Lung (tissue), 12 donors: ENCODE data around the gene PIH1D1. TPM values are rescaled to one million over a fixed set of nuclear protein-coding genes. Genes with fewer than 3 reads are reported as not detected.

Source experiments
- ATAC-seq: fragments of 200-7000 bp; cut with Tn5 transposase; one replicate; pipeline ENCODE4 v1.9.1; 2020; ENCODE audit warnings: moderate number of reproducible peaks; ENCODE audit not compliant: insufficient read depth, low FRiP score
- DNase-seq, 3 donors: peaks; one replicate each; pipeline ENCODE4 v3.0.0-alpha.2; 2013 to 2017
- H3K27ac ChIP-seq, 2 donors: one replicate each; pipeline ENCODE4 v1.5.1; 2013; ENCODE audit warnings: mild to moderate bottlenecking in 2 of 2, moderate library complexity in 2 of 2, control low read depth in 1 of 2, inconsistent platforms in 1 of 2, low read depth in 1 of 2, low read length in 1 of 2
- H3K27me3 ChIP-seq, 3 donors: one replicate each; pipeline ENCODE4 v1.5.1; 2013; ENCODE audit warnings: low read length in 2 of 3; ENCODE audit not compliant: control insufficient read depth in 3 of 3, insufficient read depth in 3 of 3
- H3K36me3 ChIP-seq, 4 donors: one replicate each; pipeline ENCODE4 v1.5.1; 2013; ENCODE audit warnings: low read length in 4 of 4, mild to moderate bottlenecking in 1 of 4, moderate library complexity in 1 of 4; ENCODE audit not compliant: control insufficient read depth in 4 of 4, insufficient read depth in 4 of 4
- H3K4me1 ChIP-seq, 5 donors: one replicate each; pipeline ENCODE4 v1.5.1; 2013; ENCODE audit warnings: low read length in 5 of 5, mild to moderate bottlenecking in 2 of 5, moderate library complexity in 1 of 5; ENCODE audit not compliant: control insufficient read depth in 5 of 5, insufficient read depth in 5 of 5
- H3K4me3 ChIP-seq: one replicate; pipeline ENCODE4 v1.5.1; 2013; ENCODE audit warnings: mild to moderate bottlenecking, control low read depth, moderate library complexity
- H3K9ac ChIP-seq, 2 donors: one replicate each; pipeline ENCODE4 v1.5.1; 2013; ENCODE audit warnings: low read length in 2 of 2, control low read depth in 1 of 2; ENCODE audit not compliant: insufficient read depth in 1 of 2
- H3K9me3 ChIP-seq, 4 donors: one replicate each; pipeline ENCODE4 v1.5.1; 2013; ENCODE audit warnings: low read length in 3 of 4, mild to moderate bottlenecking in 1 of 4, moderate library complexity in 1 of 4; ENCODE audit not compliant: control insufficient read depth in 4 of 4, insufficient read depth in 3 of 4
- CTCF ChIP-seq: IDR thresholded peaks from 2 replicates; pipeline ENCODE4 v1.5.1; 2012; ENCODE audit warnings: mild to moderate bottlenecking; ENCODE audit errors: control extremely low read depth, extremely low read depth
- WGBS, 2 donors: extraction: QIAGEN DNeasy Blood & Tissue Kit; methylation state at CpG; one replicate each; pipeline ENCODE4 v1.1.7; 2013; 5-methylcytosine and 5-hydroxymethylcytosine counted together
- polyA plus RNA-seq, 2 donors: library from polyadenylated mRNA; stranded (reverse); fragments of 200-250 nt; gene quantifications; one replicate each; pipeline ENCODE4 v1.2.1, GENCODE V29; 2013
- total RNA-seq, 2 donors: library from RNA; depleted of rRNA in 1 of 2; stranded (reverse); fragments of >200 nt in 1 of 2; gene quantifications; one replicate each; pipeline ENCODE4 v1.2.1, GENCODE V29; 2014 to 2021
- donor health status: control.
- donor health status: control.
- donor health status: Bipolar disorder and iron deficiency.
- donor health status: healthy.
- donor health status: DM: yes; HTN: yes; CAD: no.

The PIH1D1 gene
- total and polyA plus RNA-seq, 4 donors = 63.7 to 66.6 (median 65.8) TPM

GRCh38 chr19:49430678-49431329, 20.8 kb downstream of the PIH1D1 start:
- WGBS, 2 donors = 62 to 66% methylated on average over 28 of the region's 28 CpGs
- Histone ChIP-seq H3K9me3 (peaks cover 0 to 4% (median 0%) of the 10 kb centered on the region in 4 donors), H3K27me3 (peaks cover 4 to 98% (median 84%) of the 10 kb centered on the region in 3 donors), H3K4me3 (no peak overlapping the region), H3K27ac (no peak overlapping the region), H3K4me1 (peaks cover 0 to 3% (median 0%) of the 10 kb centered on the region in 5 donors), H3K36me3 (no peaks in the 10 kb centered on the region), H3K9ac (no peak overlapping the region)
- no peak for TF ChIP-seq CTCF
- ATAC-seq (no peak), DNase-seq (no peak)

GRCh38 chr19:49430172-49430677, 21.4 kb downstream of the PIH1D1 start:
- WGBS, 2 donors = 68 to 72% methylated on average over 8 to 9 of the region's 9 CpGs
- H3K9me3 ChIP-seq = peaks cover 0 to 6% (median 0%) of the 10 kb centered on the region in 4 donors
- no peak overlapping the region for H3K4me3 ChIP-seq
- TF ChIP-seq CTCF = no peak
- peaks cover 3 to 98% (median 86%) of the 10 kb centered on the region in 3 donors for H3K27me3 ChIP-seq
- DNase-seq (no peak), ATAC-seq (no peak)
- no peak overlapping the region for H3K9ac ChIP-seq
- peaks cover 0 to 3% (median 0%) of the 10 kb centered on the region in 5 donors for H3K4me1 ChIP-seq
- H3K36me3 ChIP-seq = no peaks in the 10 kb centered on the region
- no peak overlapping the region for H3K27ac ChIP-seq

- DNase-seq = no peak
- 15% methylated on average over 26 to 29 of the region's 29 CpGs for WGBS, 2 donors
- H3K27ac ChIP-seq = no peak overlapping the region
- H3K9me3 ChIP-seq = peaks cover 0 to 7% (median 0%) of the 10 kb centered on the region in 4 donors
- TF ChIP-seq CTCF = no peak
- ATAC-seq = no peak
- no peak overlapping the region for H3K9ac ChIP-seq
- H3K4me3 ChIP-seq = no peak overlapping the region
- no peaks in the 10 kb centered on the region for H3K36me3 ChIP-seq
- H3K27me3 ChIP-seq = peaks cover 0 to 98% (median 92%) of the 10 kb centered on the region in 3 donors
- H3K4me1 ChIP-seq = peaks cover 0 to 3% (median 0%) of the 10 kb centered on the region in 5 donors
Measured at GRCh38 chr19:49428547-49429451, 22.8 kb downstream of the PIH1D1 start.
